Measurements from ENCODE around the gene VIL1. TPM values are rescaled to one million over a fixed set of nuclear protein-coding genes. Genes with fewer than 3 reads are reported as not detected.

Gene VIL1
- total RNA-seq (2014; rRNA removed; shearing (Covaris generic); ENCODE audit: low replicate concordance), result not detected in 2 replicates

DNA sequence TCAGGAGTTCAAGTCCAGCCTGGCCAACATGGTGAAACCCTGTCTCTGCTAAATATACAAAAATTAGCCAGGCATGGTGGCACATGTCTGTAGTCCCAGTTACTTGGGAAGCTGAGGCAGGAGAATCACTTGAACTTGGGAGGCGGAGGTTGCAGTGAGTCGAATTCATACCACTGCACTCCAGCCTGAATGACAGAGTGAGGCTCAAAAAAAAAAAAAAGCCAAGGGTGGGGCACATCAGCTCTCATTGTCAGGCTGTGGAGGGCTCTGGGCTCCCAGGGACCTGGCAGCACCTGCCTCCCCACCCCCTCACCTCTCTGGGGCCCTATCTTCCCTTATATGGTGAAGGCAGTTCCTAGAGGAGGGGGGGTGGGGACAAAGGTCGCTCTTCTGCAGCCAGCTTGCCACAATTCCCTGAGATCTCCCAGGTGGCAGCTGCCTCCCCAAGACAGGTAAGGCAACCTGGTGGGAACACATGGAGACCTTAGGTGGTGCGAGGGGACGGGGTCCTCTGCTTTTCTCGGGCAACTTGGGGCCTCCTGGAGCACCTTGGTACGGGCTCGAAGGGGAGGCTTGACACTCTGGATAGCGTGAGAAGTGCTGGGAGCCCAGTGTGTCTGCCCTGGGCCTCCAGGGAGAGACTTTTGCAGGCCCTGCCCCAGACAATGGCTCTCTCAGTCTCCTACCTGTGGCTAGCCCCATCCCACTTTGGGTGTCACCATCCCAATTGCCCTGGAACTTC lies at the start of gene VIL1:
Gene VIL1, plus strand, starts transcription at position 407 of the 742 bp plus-strand sequence. CDS start 4,656 bp downstream, outside the sequence.
- no peak within 1 kb of the TSS for H3K9ac ChIP-seq (ENCODE audit: low read length)
- H3K27me3 ChIP-seq (ENCODE audit: low read length), result no peaks in the 10 kb centered on the region
- DNase-seq, result peak; percentile 44
- H4K20me1 ChIP-seq (ENCODE audit: insufficient read depth, low read depth, low read length), result no peaks in the 10 kb centered on the region
- H3K4me3 ChIP-seq (ENCODE audit: low read length), result no peak within 1 kb of the TSS
- peaks cover 4% of the 10 kb centered on the region for H3K4me1 ChIP-seq (ENCODE audit: low read length)
- no peak within 1 kb of the TSS for H2AFZ ChIP-seq (ENCODE audit: low read length)
- H3K79me2 ChIP-seq (ENCODE audit: low read length), result no peaks in the 10 kb centered on the region
- H3K36me3 ChIP-seq (ENCODE audit: insufficient read depth, low read length), result no peaks in the 10 kb centered on the region
- no peak within 1 kb of the TSS for H3K4me2 ChIP-seq (ENCODE audit: low read depth, low read length, poor library complexity, severe bottlenecking)
- H3K27ac ChIP-seq (ENCODE audit: low read length), result no peak within 1 kb of the TSS
- H3K9me3 ChIP-seq (ENCODE audit: low read length), result no peaks in the 10 kb centered on the region
- no peaks in the 10 kb centered on the region for H3K9me2 ChIP-seq (replicated peaks; ENCODE audit: insufficient read depth, low read length)

DNA sequence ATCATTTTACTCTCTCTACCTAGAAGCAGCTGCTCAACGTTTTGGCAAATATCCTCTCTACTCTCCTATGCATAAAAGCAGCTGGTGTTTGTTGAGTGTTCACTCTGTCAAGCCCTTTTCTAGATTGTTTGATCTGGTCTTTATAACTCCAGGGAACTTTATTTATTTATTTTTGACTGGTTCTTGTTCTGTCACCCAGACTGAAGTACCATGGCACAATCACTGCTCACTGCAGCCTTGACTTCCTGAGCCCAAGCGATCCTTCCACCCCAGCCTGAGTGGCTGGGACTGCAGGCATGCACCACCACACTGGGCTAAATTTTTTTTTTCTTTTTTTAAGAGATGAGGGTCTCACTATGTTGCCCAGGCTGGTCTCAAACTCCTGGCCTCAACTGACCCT lies 49.6 kb upstream of the VIL1 start:
- Histone ChIP-seq H3K36me3 (ENCODE audit: insufficient read depth, low read length) (no peaks in the 10 kb centered on the region), H3K79me2 (ENCODE audit: low read length) (no peaks in the 10 kb centered on the region), H3K4me2 (ENCODE audit: low read depth, low read length, poor library complexity, severe bottlenecking) (peak overlapping the region; percentile 81), H3K4me3 (ENCODE audit: low read length) (no peak overlapping the region), H3K27me3 (ENCODE audit: low read length) (no peaks in the 10 kb centered on the region; the same call in 1 of the 2 replicates), H3K27ac (ENCODE audit: low read length) (peak overlapping the region; percentile 88), H3K9me3 (ENCODE audit: low read length) (no peaks in the 10 kb centered on the region), H3K4me1 (ENCODE audit: low read length) (peaks cover 50% of the 10 kb centered on the region), H3K9ac (ENCODE audit: low read length) (peak overlapping the region; percentile 38), H2AFZ (ENCODE audit: low read length) (no peak overlapping the region), H4K20me1 (ENCODE audit: insufficient read depth, low read depth, low read length) (no peaks in the 10 kb centered on the region), H3K9me2 (replicated peaks; ENCODE audit: insufficient read depth, low read length) (no peaks in the 10 kb centered on the region)
- no peak for DNase-seq

DNA sequence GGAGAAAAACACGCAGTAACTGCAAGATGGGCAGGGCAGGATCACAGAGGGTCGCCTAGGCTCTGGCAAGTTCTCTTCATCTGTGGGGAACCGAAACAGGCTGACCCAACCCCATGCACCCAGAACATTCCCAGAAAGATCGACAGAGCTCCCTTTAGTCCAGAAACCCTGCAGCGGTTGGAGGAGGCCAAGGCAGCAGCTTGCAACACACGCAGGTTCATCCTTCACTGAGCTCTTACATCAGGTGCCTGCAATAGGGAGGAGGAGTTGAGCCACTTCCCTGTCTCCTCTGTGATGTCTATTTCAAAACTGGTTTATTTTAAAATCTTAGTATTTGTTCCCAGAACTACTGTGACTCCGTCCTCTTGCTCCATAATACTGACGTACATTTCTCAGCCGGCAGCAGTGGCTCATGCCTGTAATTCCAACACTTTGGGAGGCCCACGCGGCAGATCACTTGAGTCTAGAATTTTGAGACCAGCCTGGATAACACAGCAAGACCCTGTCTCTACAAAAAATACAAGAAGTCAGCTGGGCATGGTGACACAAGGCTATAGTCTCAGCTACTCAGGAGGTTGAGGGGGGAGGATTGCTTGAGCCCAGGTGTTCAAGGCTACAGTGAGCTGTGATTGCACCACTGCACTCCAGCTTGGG lies 48.4 kb upstream of the VIL1 start:
- Histone ChIP-seq H3K9me2 (replicated peaks; ENCODE audit: insufficient read depth, low read length) (no peaks in the 10 kb centered on the region), H2AFZ (ENCODE audit: low read length) (0 out of 2 replicates have a peak overlapping the region, but pooled peaks have one; percentile 44), H3K27ac (ENCODE audit: low read length) (peak overlapping the region; percentile 88), H4K20me1 (ENCODE audit: insufficient read depth, low read depth, low read length) (no peaks in the 10 kb centered on the region), H3K4me2 (ENCODE audit: low read depth, low read length, poor library complexity, severe bottlenecking) (peak overlapping the region; percentile 49), H3K79me2 (ENCODE audit: low read length) (no peaks in the 10 kb centered on the region), H3K4me3 (ENCODE audit: low read length) (peak overlapping the region; percentile 17; the same call in 1 of the 2 replicates), H3K36me3 (ENCODE audit: insufficient read depth, low read length) (no peaks in the 10 kb centered on the region), H3K9ac (ENCODE audit: low read length) (peak overlapping the region; percentile 38), H3K27me3 (ENCODE audit: low read length) (no peaks in the 10 kb centered on the region; the same call in 1 of the 2 replicates), H3K9me3 (ENCODE audit: low read length) (no peaks in the 10 kb centered on the region), H3K4me1 (ENCODE audit: low read length) (peaks cover 50% of the 10 kb centered on the region)
- DNase-seq, result peak; percentile 74

DNA sequence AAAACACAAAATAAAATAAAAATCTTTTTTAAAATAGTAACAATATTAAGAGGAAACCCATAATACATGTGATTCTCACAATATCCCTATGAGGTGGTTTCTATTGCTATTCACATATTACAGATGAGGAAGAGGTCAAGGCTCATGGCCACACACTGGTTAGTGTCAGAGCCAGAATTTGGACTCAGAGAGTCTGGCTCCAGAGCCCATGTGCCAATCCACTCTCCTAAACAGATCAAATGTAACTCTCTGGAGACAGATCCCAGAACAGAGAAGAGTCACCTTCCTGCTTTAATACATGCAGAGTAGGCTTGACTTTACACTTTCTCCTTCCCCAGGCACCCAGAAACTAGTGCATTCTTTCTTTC lies 47.0 kb upstream of the VIL1 start:
- Histone ChIP-seq H3K79me2 (ENCODE audit: low read length) (no peaks in the 10 kb centered on the region), H3K4me3 (ENCODE audit: low read length) (no peak overlapping the region), H3K9me2 (replicated peaks; ENCODE audit: insufficient read depth, low read length) (no peaks in the 10 kb centered on the region), H3K9ac (ENCODE audit: low read length) (no peak overlapping the region), H3K27me3 (ENCODE audit: low read length) (no peaks in the 10 kb centered on the region; the same call in 1 of the 2 replicates), H3K4me2 (ENCODE audit: low read depth, low read length, poor library complexity, severe bottlenecking) (no peak overlapping the region), H3K4me1 (ENCODE audit: low read length) (peaks cover 50% of the 10 kb centered on the region), H3K9me3 (ENCODE audit: low read length) (no peaks in the 10 kb centered on the region), H4K20me1 (ENCODE audit: insufficient read depth, low read depth, low read length) (no peaks in the 10 kb centered on the region), H3K27ac (ENCODE audit: low read length) (no peak overlapping the region), H3K36me3 (ENCODE audit: insufficient read depth, low read length) (no peaks in the 10 kb centered on the region), H2AFZ (ENCODE audit: low read length) (no peak overlapping the region)
- no peak for DNase-seq

DNA sequence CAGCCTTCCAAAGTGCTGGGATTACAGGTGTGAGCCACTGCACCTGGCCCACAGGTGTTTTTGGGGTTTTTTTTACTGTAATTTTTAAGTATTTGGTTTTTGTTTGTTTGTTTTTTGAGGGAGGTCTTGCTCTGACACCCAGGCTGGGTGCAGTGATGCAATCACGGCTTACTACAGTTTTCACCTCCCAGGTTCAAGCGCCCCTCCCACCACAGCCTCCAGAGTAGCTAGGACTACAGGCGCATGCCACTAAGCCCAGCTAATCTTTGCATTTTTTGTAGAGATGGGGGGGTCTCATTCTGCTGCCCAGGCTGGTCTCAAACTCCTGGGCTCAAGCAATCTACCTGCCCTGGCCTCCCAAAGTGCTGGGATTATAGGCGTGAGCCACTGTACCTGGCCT lies 44.1 kb upstream of the VIL1 start:
- no peaks in the 10 kb centered on the region for H3K9me2 ChIP-seq (replicated peaks; ENCODE audit: insufficient read depth, low read length)

DNA sequence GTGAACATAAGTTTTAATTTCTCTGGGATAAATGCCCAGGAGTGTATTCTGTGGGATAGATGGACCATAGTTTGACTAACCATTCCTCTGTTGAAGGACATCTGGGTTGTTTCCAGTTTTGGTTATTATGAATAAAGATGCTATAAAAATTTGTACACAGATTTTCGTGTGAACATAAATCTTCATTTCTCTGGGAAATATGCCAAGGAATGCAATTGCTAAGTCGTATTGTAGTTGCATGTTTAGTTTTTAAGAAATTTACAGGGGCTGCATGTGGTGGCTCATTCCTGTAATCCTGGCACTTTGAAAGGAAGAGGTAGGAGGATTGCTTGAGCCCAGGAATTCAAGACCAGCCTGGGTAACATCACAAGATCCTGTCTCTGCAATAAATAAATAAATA lies 43.7 kb upstream of the VIL1 start:
- no peaks in the 10 kb centered on the region for H4K20me1 ChIP-seq (ENCODE audit: insufficient read depth, low read depth, low read length)
- no peak for DNase-seq
- H3K9ac ChIP-seq (ENCODE audit: low read length), result no peak overlapping the region
- no peak overlapping the region for H3K4me3 ChIP-seq (ENCODE audit: low read length)
- no peak overlapping the region for H3K4me2 ChIP-seq (ENCODE audit: low read depth, low read length, poor library complexity, severe bottlenecking)
- H3K9me2 ChIP-seq (replicated peaks; ENCODE audit: insufficient read depth, low read length), result no peaks in the 10 kb centered on the region
- H3K36me3 ChIP-seq (ENCODE audit: insufficient read depth, low read length), result no peaks in the 10 kb centered on the region
- no peaks in the 10 kb centered on the region for H3K79me2 ChIP-seq (ENCODE audit: low read length)
- H3K4me1 ChIP-seq (ENCODE audit: low read length), result peaks cover 18% of the 10 kb centered on the region
- H3K27ac ChIP-seq (ENCODE audit: low read length), result no peak overlapping the region
- H2AFZ ChIP-seq (ENCODE audit: low read length), result no peak overlapping the region
- H3K27me3 ChIP-seq (ENCODE audit: low read length), result no peaks in the 10 kb centered on the region
- no peaks in the 10 kb centered on the region for H3K9me3 ChIP-seq (ENCODE audit: low read length)

More for the DNA sequence above, 44.1 kb upstream of the VIL1 start:
- Histone ChIP-seq H3K4me1 (ENCODE audit: low read length) (peaks cover 22% of the 10 kb centered on the region), H3K79me2 (ENCODE audit: low read length) (no peaks in the 10 kb centered on the region), H3K4me2 (ENCODE audit: low read depth, low read length, poor library complexity, severe bottlenecking) (no peak overlapping the region), H2AFZ (ENCODE audit: low read length) (no peak overlapping the region), H3K4me3 (ENCODE audit: low read length) (no peak overlapping the region), H3K36me3 (ENCODE audit: insufficient read depth, low read length) (no peaks in the 10 kb centered on the region), H3K9me3 (ENCODE audit: low read length) (no peaks in the 10 kb centered on the region), H4K20me1 (ENCODE audit: insufficient read depth, low read depth, low read length) (no peaks in the 10 kb centered on the region), H3K27me3 (ENCODE audit: low read length) (no peaks in the 10 kb centered on the region), H3K9ac (ENCODE audit: low read length) (no peak overlapping the region), H3K27ac (ENCODE audit: low read length) (no peak overlapping the region)
- DNase-seq, result no peak

DNA sequence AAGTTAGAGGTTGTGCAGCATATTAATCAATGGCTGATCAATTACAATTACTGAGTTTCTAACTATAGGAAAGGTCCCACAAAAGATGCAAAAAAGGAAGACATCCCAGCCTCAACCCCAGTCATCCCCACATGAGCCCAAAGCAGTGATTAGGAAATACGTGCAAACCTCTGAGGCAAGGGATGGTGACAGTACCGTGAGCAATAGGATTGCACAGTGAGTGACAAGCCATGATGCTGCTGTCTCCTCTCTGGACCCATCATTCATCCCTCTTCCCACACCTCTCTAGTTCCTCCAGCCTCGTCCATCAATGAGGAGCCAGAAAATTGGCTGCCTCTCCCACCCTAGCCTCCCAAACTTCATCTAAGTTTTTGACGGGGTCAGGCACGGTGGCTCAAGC lies 40.9 kb upstream of the VIL1 start:
- Histone ChIP-seq H3K9me2 (replicated peaks; ENCODE audit: insufficient read depth, low read length) (no peaks in the 10 kb centered on the region), H3K27me3 (ENCODE audit: low read length) (no peaks in the 10 kb centered on the region), H3K4me1 (ENCODE audit: low read length) (peaks cover 13% of the 10 kb centered on the region), H3K4me2 (ENCODE audit: low read depth, low read length, poor library complexity, severe bottlenecking) (no peak overlapping the region), H3K27ac (ENCODE audit: low read length) (no peak overlapping the region), H3K4me3 (ENCODE audit: low read length) (no peak overlapping the region), H2AFZ (ENCODE audit: low read length) (no peak overlapping the region), H3K9ac (ENCODE audit: low read length) (no peak overlapping the region), H4K20me1 (ENCODE audit: insufficient read depth, low read depth, low read length) (no peaks in the 10 kb centered on the region), H3K79me2 (ENCODE audit: low read length) (no peaks in the 10 kb centered on the region), H3K36me3 (ENCODE audit: insufficient read depth, low read length) (no peaks in the 10 kb centered on the region), H3K9me3 (ENCODE audit: low read length) (no peaks in the 10 kb centered on the region)
- no peak for DNase-seq

DNA sequence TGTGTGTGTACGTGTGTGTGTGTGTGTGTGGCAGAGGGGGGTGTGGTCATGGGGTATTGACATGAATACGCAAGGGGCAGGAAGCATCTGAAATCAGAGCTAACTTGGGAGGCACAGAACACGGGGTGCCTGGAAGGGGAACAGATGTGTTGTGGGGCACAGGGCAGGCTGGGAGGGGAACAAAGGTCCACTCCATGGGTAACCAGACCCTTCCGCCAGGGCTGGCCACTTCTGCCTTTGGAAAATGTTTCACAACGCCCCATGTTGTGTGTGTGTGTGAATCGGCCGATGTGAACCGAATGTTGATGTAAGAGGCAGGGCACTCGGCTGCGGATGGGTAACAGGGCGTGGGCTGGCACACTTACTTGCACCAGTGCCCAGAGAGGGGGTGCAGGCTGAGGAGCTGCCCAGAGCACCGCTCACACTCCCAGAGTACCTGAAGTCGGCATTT lies 37.0 kb upstream of the VIL1 start, which contains the start of gene SLC11A1:
Gene SLC11A1, plus strand, starts transcription at position 358 of the 451 bp plus-strand sequence. CDS start 96 bp downstream, outside the sequence.
- peak within 1 kb of the TSS; percentile 11 for H3K4me2 ChIP-seq (ENCODE audit: low read depth, low read length, poor library complexity, severe bottlenecking)
- no peak within 1 kb of the TSS for H3K4me3 ChIP-seq (ENCODE audit: low read length)
- H3K27me3 ChIP-seq (ENCODE audit: low read length), result no peaks in the 10 kb centered on the region
- H3K4me1 ChIP-seq (ENCODE audit: low read length), result peaks cover 25% of the 10 kb centered on the region
- no peak within 1 kb of the TSS for H3K27ac ChIP-seq (ENCODE audit: low read length)
- H3K9me3 ChIP-seq (ENCODE audit: low read length), result no peaks in the 10 kb centered on the region
- no peaks in the 10 kb centered on the region for H4K20me1 ChIP-seq (ENCODE audit: insufficient read depth, low read depth, low read length)
- no peaks in the 10 kb centered on the region for H3K36me3 ChIP-seq (ENCODE audit: insufficient read depth, low read length)
- H3K9ac ChIP-seq (ENCODE audit: low read length), result no peak within 1 kb of the TSS
- no peaks in the 10 kb centered on the region for H3K9me2 ChIP-seq (replicated peaks; ENCODE audit: insufficient read depth, low read length)
- H3K79me2 ChIP-seq (ENCODE audit: low read length), result no peaks in the 10 kb centered on the region
- peak; percentile 65 for DNase-seq
- H2AFZ ChIP-seq (ENCODE audit: low read length), result no peak within 1 kb of the TSS

Measured in Karpas-422 (cell line).